SH-SY5Y (cell line): ENCODE data around the gene SPTBN2.

Experiments used
- GATA2 ChIP-seq: IDR thresholded peaks from 2 replicates; pipeline ENCODE4 v1.6.1; 2011; ENCODE audit warnings: mild to moderate bottlenecking, low read depth, low read length
- GATA3 ChIP-seq: IDR thresholded peaks from 2 replicates; pipeline ENCODE4 v1.6.1; 2011; ENCODE audit warnings: low read depth, mild to moderate bottlenecking, low read length, moderate library complexity

The SPTBN2 gene

DNA sequence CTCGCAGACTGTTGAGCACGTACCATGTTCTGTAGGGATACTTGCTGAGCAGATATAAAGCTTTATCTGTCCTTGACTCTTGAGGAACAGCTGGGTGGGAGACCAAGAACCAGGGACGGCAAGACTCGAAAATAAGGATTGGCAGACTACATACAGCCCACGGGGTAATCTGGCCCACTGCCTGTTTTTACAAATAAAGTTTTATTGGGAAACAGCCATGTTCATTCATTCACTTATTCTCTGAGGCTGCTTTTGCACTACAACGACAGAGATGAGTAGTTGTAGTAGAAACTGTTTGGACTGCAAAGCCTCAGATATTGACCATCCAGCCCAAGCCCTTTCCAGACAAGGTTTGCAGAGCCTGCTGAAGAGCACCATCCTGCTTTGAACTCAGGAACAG lies 31.0 kb downstream of the SPTBN2 start:
- TF ChIP-seq GATA3 (no peak), GATA2 (no peak)

DNA sequence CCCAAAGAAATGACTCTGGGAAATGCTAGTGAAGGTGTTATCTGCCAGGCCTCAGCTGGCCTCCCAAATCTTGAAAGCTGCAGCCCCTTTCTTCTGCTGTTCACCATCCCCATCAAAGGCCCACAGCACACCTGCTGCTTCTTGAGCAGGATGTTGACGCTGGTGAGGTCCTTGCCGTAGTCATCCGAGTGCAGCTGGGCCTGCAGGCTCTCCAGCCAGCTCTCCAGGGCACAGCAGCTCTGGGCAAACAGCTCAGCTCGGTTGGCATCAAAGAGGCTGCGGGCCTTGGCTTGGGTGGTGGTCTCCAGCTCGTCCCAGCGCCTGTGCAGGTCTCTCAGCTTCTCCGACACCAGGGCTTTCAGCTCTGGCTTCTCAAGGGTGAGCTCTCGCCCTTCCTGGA lies 32.9 kb downstream of the SPTBN2 start:
- no peak for TF ChIP-seq GATA3
- TF ChIP-seq GATA2, result no peak

- TF ChIP-seq GATA2 (no peak), GATA3 (no peak)
Measured at GRCh38 chr11:66694732-66695207, 34.2 kb downstream of the SPTBN2 start.

GRCh38 chr11:66694056-66694410 lies 35.0 kb downstream of the SPTBN2 start:
- no peak for TF ChIP-seq GATA3
- TF ChIP-seq GATA2, result no peak

GRCh38 chr11:66693356-66694055 lies 35.5 kb downstream of the SPTBN2 start:
- TF ChIP-seq GATA2, result no peak
- no peak for TF ChIP-seq GATA3

DNA sequence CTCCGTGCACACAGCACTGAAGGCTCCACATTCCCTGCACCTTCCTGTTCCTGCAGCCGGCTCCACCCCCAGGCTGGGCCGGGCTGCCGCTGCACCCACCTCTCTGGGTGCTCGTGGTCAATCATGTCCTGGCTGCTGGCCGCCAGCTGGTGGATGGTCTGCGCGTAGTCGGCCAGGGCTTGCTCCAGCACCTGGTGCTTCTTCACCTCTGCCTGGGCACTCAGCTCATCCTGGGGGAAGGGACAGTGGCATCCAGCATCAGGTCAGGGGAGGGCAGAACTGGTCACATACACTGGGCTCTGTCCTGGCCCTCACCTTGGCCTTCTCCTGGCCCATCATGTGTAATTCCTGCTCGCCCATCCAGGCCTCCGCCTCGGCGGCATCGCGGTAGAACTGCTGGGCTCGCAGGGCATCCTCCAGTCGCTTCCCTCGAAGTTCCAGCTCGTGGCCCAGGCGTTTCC lies 36.1 kb downstream of the SPTBN2 start:
- TF ChIP-seq GATA3 (no peak), GATA2 (no peak)

- TF ChIP-seq GATA2 (no peak), GATA3 (no peak)
Measured at GRCh38 chr11:66692446-66692845, 36.6 kb downstream of the SPTBN2 start.

DNA sequence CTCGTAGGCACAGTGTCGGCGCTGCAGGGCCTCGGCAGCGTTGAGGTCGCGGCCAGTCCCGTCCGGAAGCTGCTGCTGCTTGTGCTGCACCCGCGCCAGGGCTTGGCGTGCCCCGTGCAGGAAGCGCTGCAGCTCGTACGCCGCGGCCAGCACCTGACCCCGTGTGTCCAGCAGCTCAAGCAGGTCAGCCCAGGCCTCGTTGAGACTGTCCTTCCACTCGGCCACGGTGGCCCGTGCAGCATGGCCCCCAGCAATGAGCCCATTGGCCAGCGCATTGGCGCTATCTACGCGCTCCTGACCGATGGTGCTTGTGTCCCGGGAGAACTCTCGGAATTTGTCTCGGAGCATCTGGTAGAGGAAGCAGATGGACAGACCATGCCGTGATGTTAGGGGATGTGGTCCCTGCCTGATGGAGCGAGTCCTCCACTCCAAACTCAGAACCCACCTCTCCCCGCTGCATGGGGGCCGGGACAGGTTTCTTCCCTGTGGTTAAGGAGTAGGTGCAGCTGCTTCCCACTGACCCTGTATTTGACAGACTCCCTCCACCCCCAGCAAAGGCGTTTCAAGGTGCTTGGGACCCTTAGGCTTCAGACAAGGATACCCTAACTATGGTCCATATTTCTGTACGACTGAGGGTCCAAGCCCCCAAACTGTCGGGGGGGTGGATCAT lies 37.6 kb downstream of the SPTBN2 start:
- TF ChIP-seq GATA3, result no peak
- no peak for TF ChIP-seq GATA2

GRCh38 chr11:66689661-66690590 lies 39.1 kb downstream of the SPTBN2 start:
- TF ChIP-seq GATA3 (no peak), GATA2 (no peak)

- TF ChIP-seq GATA2 (no peak), GATA3 (no peak)
Measured at GRCh38 chr11:66688561-66689534, 40.2 kb downstream of the SPTBN2 start.

DNA sequence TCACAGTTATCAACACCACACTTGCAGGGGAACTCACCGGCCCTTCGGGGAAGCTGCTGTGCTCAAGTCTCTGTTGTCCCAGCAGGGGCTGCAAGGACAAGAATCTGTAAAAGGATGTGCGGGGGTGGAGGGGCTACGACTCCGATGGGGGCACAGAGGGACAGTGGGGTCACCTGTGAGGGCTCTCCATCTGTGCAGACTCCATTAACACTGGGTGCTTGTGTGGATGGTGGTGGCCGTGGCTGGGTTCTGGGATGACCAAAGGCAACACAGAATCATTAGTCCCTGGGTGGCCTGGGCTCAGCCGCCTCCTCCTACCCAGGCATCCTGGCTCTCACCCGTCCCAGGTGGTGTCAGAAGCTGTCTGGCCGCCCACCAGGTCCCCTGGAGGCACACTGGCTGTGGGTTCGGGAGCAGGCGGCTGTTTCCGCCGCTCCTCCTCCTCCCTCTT lies 41.2 kb downstream of the SPTBN2 start:
- TF ChIP-seq GATA3, result no peak
- TF ChIP-seq GATA2, result no peak

DNA sequence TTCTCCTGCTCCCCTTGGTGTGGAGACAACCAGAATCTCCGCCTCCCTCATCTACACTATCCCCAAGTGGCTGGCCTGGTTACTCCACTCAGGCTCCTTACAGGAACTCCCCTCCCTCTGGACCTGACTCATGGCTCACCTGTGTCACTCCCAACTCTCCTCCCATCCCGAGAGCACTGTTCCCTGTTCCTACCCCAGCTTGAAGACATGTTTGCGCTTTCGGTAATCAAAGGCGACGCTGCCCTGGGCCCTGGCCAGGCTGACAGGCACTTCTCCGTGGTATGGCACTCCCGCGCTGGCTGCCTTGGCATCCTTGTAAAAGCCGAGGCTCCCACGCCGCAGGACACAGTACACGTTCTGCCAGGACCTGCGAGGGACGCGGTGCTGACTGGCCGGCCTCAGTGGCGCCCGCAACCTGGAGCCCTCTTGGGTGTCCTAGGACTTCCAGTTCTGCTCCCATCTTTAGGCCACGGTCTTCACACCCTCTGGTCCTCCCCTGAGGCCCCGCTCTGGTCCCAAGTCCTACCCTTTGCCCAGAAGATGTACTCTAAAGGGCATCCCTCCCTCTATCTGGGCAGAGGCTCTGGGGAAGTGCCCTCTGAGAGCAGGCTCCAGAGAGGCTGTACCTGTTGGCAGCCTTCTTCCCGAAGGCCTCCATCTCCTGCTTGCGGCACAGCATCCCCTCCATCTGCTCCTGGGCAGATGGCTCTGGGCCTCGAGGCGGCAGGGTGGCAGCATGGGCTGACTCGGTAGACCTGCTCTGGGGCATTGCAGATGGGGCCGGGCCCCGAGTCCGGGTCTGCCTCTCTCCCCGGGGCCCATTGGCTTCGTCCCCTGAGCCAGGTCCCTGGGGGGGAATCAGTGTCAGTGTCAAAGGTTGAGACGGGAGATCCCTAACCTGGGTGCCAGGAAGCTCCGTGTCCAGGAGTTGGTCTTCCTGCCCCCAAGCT lies 41.9 kb downstream of the SPTBN2 start:
- TF ChIP-seq GATA3 (no peak), GATA2 (no peak)
